ENCODE results near the gene ME1. TPM values are rescaled to one million over a fixed set of nuclear protein-coding genes. Genes with fewer than 3 reads are reported as not detected.

Gene ME1
- 10 to 100 TPM; 12.8 to 40.5 (median 28.4) TPM for total RNA-seq

GRCh38 chr6:83430611-83431544 is at the start of gene ME1:
Gene ME1 (minus strand): TSS chr6:83431051. CDS start chr6:83430954, 97 bp downstream.
- Histone ChIP-seq H3K27ac (peak within 1 kb of the TSS; percentile 87), H3K4me1 (peaks cover 15% of the 10 kb centered on the region), H3K27me3 (no peaks in the 10 kb centered on the region), H3K4me3 (peak within 1 kb of the TSS; percentile 71), H3K36me3 (no peaks in the 10 kb centered on the region), H3K9me3 (no peaks in the 10 kb centered on the region)
- peak; percentile 81 to 83 for DNase-seq (ENCODE audit: low spot score in 2 of 2)
- 33% methylated on average over 21 of the region's 74 CpGs for whole genome bisulfite sequencing
- TF ChIP-seq POLR2A (IDR thresholded peaks at IDR 0.05) (no peak), CTCF (IDR thresholded peaks at IDR 0.05) (no peak), EP300 (IDR thresholded peaks at IDR 0.05) (no peak), POLR2AphosphoS5 (IDR thresholded peaks at IDR 0.05) (no peak)

- Histone ChIP-seq H3K27me3 (no peaks in the 10 kb centered on the region), H3K9me3 (no peaks in the 10 kb centered on the region), H3K27ac (no peak overlapping the region), H3K4me3 (no peak overlapping the region), H3K36me3 (no peaks in the 10 kb centered on the region), H3K4me1 (no peaks in the 10 kb centered on the region)
- TF ChIP-seq CTCF (IDR thresholded peaks at IDR 0.05) (no peak), POLR2A (IDR thresholded peaks at IDR 0.05) (no peak), EP300 (IDR thresholded peaks at IDR 0.05) (no peak), POLR2AphosphoS5 (IDR thresholded peaks at IDR 0.05) (no peak)
- WGBS, result 59% methylated on average over 1 of the region's 1 CpG
- DNase-seq (ENCODE audit: low spot score in 2 of 2), result no peak
These were observed 49.6 kb upstream of the ME1 start for GRCh38 chr6:83480470-83480869.

- H3K27me3 ChIP-seq, result no peaks in the 10 kb centered on the region
- TF ChIP-seq CTCF (IDR thresholded peaks at IDR 0.05), result no peak
- no peak for TF ChIP-seq EP300 (IDR thresholded peaks at IDR 0.05)
- no peak for TF ChIP-seq POLR2A (IDR thresholded peaks at IDR 0.05)
- TF ChIP-seq POLR2AphosphoS5 (IDR thresholded peaks at IDR 0.05), result no peak
- H3K27ac ChIP-seq, result no peak overlapping the region
- H3K36me3 ChIP-seq, result no peaks in the 10 kb centered on the region
- no peak overlapping the region for H3K4me3 ChIP-seq
- DNase-seq (ENCODE audit: low spot score in 2 of 2), result no peak
- H3K4me1 ChIP-seq, result no peaks in the 10 kb centered on the region
- WGBS, result 76% methylated on average over 1 of the region's 1 CpG
- H3K9me3 ChIP-seq, result no peaks in the 10 kb centered on the region
These were observed 48.5 kb upstream of the ME1 start for GRCh38 chr6:83479389-83479788.

GRCh38 chr6:83476971-83477370 is 46.1 kb upstream of the ME1 start:
- no peak for TF ChIP-seq POLR2AphosphoS5 (IDR thresholded peaks at IDR 0.05)
- no peak for TF ChIP-seq CTCF (IDR thresholded peaks at IDR 0.05)
- TF ChIP-seq EP300 (IDR thresholded peaks at IDR 0.05), result no peak
- TF ChIP-seq POLR2A (IDR thresholded peaks at IDR 0.05), result no peak

GRCh38 chr6:83474309-83474708 is 43.5 kb upstream of the ME1 start:
- no peak for DNase-seq (ENCODE audit: low spot score in 2 of 2)

More at GRCh38 chr6:83476971-83477370, 46.1 kb upstream of the ME1 start:
- Histone ChIP-seq H3K4me3 (no peak overlapping the region), H3K27ac (no peak overlapping the region), H3K4me1 (no peaks in the 10 kb centered on the region), H3K9me3 (no peaks in the 10 kb centered on the region), H3K27me3 (no peaks in the 10 kb centered on the region), H3K36me3 (no peaks in the 10 kb centered on the region)
- WGBS, result 96% methylated on average over 1 of the region's 1 CpG
- no peak for DNase-seq (ENCODE audit: low spot score in 2 of 2)

More at GRCh38 chr6:83474309-83474708, 43.5 kb upstream of the ME1 start:
- H3K9me3 ChIP-seq, result no peaks in the 10 kb centered on the region
- no peak for TF ChIP-seq CTCF (IDR thresholded peaks at IDR 0.05)
- TF ChIP-seq EP300 (IDR thresholded peaks at IDR 0.05), result no peak
- TF ChIP-seq POLR2A (IDR thresholded peaks at IDR 0.05), result no peak
- no peak for TF ChIP-seq POLR2AphosphoS5 (IDR thresholded peaks at IDR 0.05)
- no peaks in the 10 kb centered on the region for H3K27me3 ChIP-seq
- no peaks in the 10 kb centered on the region for H3K36me3 ChIP-seq
- H3K4me3 ChIP-seq, result no peak overlapping the region
- no peaks in the 10 kb centered on the region for H3K4me1 ChIP-seq
- 47% methylated on average over 4 of the region's 4 CpGs for WGBS
- H3K27ac ChIP-seq, result no peak overlapping the region
